Upper lobe of left lung (tissue), 4 donors: Measurements from ENCODE around the gene RCE1.

Experiments
- CTCF ChIP-seq, 6 experiments: fragments of 450-650 bp in 4 of 6; fragments of 200-600 bp in 2 of 6; sonication (generic) in 2 of 6; IDR thresholded peaks; one replicate each; pipeline ENCODE4 v1.5.1; 2016 to 2019; ENCODE audit warnings: antibody characterized with exemption in 6 of 6
- EP300 ChIP-seq, 4 donors: sonication (generic); formaldehyde crosslinking; IDR thresholded peaks; one replicate each; pipeline ENCODE4 v1.5.1; 2017; ENCODE audit warnings: antibody characterized with exemption in 4 of 4, control low read depth in 2 of 4
- POLR2A ChIP-seq, 4 donors: fragments of 450-650 bp; IDR thresholded peaks; one replicate each; pipeline ENCODE4 v1.5.1; 2016 to 2017; ENCODE audit warnings: antibody characterized with exemption in 4 of 4, mild to moderate bottlenecking in 2 of 4
- POLR2AphosphoS5 ChIP-seq, 2 donors: sonication (generic); formaldehyde crosslinking; IDR thresholded peaks; one replicate each; pipeline ENCODE4 v1.5.1; 2017; ENCODE audit warnings: antibody characterized with exemption in 2 of 2

DNA sequence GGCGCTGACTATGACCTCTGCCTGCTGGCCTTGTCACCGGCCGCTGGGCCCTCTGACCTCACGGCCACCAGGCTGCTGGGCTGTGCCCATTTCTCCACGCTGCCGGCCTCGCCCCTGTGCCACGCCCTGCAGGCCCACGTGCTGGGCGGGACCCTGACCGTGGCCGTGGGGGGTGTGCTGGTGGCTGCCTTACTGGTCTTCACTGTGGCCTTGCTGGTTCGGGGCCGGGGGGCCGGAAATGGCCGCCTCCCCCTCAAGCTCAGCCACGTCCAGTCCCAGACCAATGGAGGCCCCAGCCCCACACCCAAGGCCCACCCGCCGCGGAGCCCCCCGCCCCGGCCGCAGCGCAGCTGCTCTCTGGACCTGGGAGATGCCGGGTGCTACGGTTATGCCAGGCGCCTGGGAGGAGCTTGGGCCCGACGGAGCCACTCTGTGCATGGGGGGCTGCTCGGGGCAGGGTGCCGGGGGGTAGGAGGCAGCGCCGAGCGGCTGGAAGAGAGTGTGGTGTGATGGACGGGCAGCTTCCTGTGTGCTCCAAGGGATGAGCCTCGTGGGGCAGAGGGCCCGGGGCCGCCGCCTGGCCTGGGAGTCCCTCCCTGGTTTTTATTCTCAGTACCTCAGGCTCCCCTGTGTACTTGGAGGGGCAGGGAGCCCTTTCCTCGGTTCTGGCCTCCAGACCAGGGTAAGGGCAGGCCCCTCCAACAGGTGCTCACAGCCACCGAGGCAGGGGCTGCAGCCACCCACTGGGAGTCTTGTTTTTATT, 16.6 kb downstream of the RCE1 start:
- TF ChIP-seq POLR2A (IDR thresholded peaks at IDR 0.05): no peak
- no peak for TF ChIP-seq CTCF (IDR thresholded peaks at IDR 0.05)
- TF ChIP-seq EP300 (IDR thresholded peaks at IDR 0.05): no peak
- TF ChIP-seq POLR2AphosphoS5 (IDR thresholded peaks at IDR 0.05): no peak
